ENCODE measurements around the gene VPS35L.

GRCh38 chr16:19532601-19533000 is 22.9 kb upstream of the VPS35L start:
- TF ChIP-seq, protein P1, sequence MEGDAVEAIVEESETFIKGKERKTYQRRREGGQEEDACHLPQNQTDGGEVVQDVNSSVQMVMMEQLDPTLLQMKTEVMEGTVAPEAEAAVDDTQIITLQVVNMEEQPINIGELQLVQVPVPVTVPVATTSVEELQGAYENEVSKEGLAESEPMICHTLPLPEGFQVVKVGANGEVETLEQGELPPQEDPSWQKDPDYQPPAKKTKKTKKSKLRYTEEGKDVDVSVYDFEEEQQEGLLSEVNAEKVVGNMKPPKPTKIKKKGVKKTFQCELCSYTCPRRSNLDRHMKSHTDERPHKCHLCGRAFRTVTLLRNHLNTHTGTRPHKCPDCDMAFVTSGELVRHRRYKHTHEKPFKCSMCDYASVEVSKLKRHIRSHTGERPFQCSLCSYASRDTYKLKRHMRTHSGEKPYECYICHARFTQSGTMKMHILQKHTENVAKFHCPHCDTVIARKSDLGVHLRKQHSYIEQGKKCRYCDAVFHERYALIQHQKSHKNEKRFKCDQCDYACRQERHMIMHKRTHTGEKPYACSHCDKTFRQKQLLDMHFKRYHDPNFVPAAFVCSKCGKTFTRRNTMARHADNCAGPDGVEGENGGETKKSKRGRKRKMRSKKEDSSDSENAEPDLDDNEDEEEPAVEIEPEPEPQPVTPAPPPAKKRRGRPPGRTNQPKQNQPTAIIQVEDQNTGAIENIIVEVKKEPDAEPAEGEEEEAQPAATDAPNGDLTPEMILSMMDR (conservative IDR thresholded peaks at IDR 0.05) = no peak
- TF ChIP-seq EZH2 (IDR thresholded peaks at IDR 0.05; ENCODE audit: low read depth) = no peak
